PC-3 (cell line): ENCODE data around the gene KLHL6. TPM values are rescaled to one million over a fixed set of nuclear protein-coding genes. Genes with fewer than 3 reads are reported as not detected.
A peak's percentile ranks its signal among the peaks of the same experiment; 100 is the strongest.

ENCODE experiments used
- ATAC-seq: fragments of 200-7000 bp; cut with Tn5 transposase; 2 replicates; pipeline ENCODE4 v1.9.1; 2020; ENCODE audit warnings: mild to moderate bottlenecking, moderate library complexity
- Bru-seq: library from RNA; stranded (reverse); fragments of 400-500 nt; gene quantifications from one replicate; lab custom pipeline; 2021; lab: Mats Ljungman, UMichigan
- BruChase-seq, 2 experiments: library from RNA; stranded (reverse); fragments of 400-500 nt; gene quantifications; one replicate each; lab custom pipeline; 2021; lab: Mats Ljungman, UMichigan
- BruUV-seq: library from RNA; stranded (reverse); fragments of 400-500 nt; replicated peaks from 2 replicates; lab custom pipeline; 2021; lab: Mats Ljungman, UMichigan
- CTCF ChIA-PET: fragments of 300-600 bp; sonication (Branson Sonifier 250); formaldehyde crosslinking; loops from one replicate; lab custom pipeline; 2022; ENCODE audit warnings: antibody characterized with exemption; lab: Charles Lee
- POLR2A ChIA-PET: fragments of 300-600 bp; sonication (Branson Sonifier 250); formaldehyde crosslinking; loops from one replicate; lab custom pipeline; 2022; ENCODE audit warnings: antibody characterized with exemption; ENCODE audit not compliant: unreplicated experiment; lab: Charles Lee
- DNase-seq: peaks from one replicate; pipeline ENCODE4 v3.0.0-alpha.2; 2015
- H2AFZ ChIP-seq: fragments of 300-600 bp; sonication (generic); 2 replicates; pipeline ENCODE4 v1.6.0; 2016; ENCODE audit warnings: antibody characterized with exemption, low read length
- H3F3A ChIP-seq: fragments of 300-600 bp; sonication (generic); one replicate; pipeline ENCODE4 v1.6.0; 2017; ENCODE audit warnings: antibody characterized with exemption, low read length, control low read depth, mild to moderate bottlenecking; ENCODE audit not compliant: unreplicated experiment
- H3K27ac ChIP-seq: fragments of 300-600 bp; sonication (generic); 2 replicates; pipeline ENCODE4 v1.5.1; 2016; ENCODE audit warnings: mild to moderate bottlenecking, low read length
- H3K27me3 ChIP-seq: fragments of 300-600 bp; sonication (generic); 2 replicates; pipeline ENCODE4 v1.6.1; 2016; ENCODE audit warnings: low read length, mixed read lengths
- H3K36me3 ChIP-seq: fragments of 300-600 bp; sonication (generic); 2 replicates; pipeline ENCODE4 v1.6.1; 2016; ENCODE audit warnings: low read depth, mixed run types, low read length, mixed read lengths
- H3K4me1 ChIP-seq: fragments of 300-600 bp; sonication (generic); 2 replicates; pipeline ENCODE4 v1.5.1; 2016; ENCODE audit warnings: low read length; ENCODE audit not compliant: insufficient read depth
- H3K4me2 ChIP-seq: fragments of 300-600 bp; sonication (generic); 2 replicates; pipeline ENCODE4 v1.6.0; 2016; ENCODE audit warnings: low read length
- H3K4me3 ChIP-seq: fragments of 300-600 bp; sonication (generic); 2 replicates; pipeline ENCODE4 v1.5.1; 2016; ENCODE audit warnings: mild to moderate bottlenecking, low read length, mixed read lengths
- H3K79me2 ChIP-seq: fragments of 300-600 bp; sonication (generic); 2 replicates; pipeline ENCODE4 v1.6.1; 2017; ENCODE audit warnings: low read length, mixed read lengths
- H3K9ac ChIP-seq: fragments of 300-600 bp; sonication (generic); 2 replicates; pipeline ENCODE4 v1.6.0; 2016; ENCODE audit warnings: mild to moderate bottlenecking, low read length
- H3K9me2 ChIP-seq: fragments of 300-600 bp; sonication (generic); replicated peaks from 2 replicates; pipeline ENCODE4 v1.6.1; 2016; ENCODE audit warnings: mixed run types, low read length, mixed read lengths
- H3K9me3 ChIP-seq: fragments of 300-600 bp; sonication (generic); 2 replicates; pipeline ENCODE4 v1.6.1; 2016; ENCODE audit warnings: low read length, mixed read lengths
- H4K20me1 ChIP-seq: fragments of 300-600 bp; sonication (generic); 2 replicates; pipeline ENCODE4 v1.6.1; 2016; ENCODE audit warnings: low read length, mixed read lengths
- EZH2 ChIP-seq: fragments of 300-600 bp; sonication (generic); IDR thresholded peaks from one replicate; pipeline ENCODE4 v1.6.1; 2017; ENCODE audit warnings: antibody characterized with exemption, mild to moderate bottlenecking, low read length; ENCODE audit not compliant: unreplicated experiment
- EZH2phosphoT487 ChIP-seq: fragments of 300-600 bp; sonication (generic); IDR thresholded peaks from 2 replicates; pipeline ENCODE4 v1.6.1; 2018; ENCODE audit warnings: mild to moderate bottlenecking, antibody characterized with exemption, low read length, borderline replicate concordance
- intact Hi-C: fragments of 100-400 bp; cut with micrococcal nuclease; formaldehyde crosslinking; loops from 2 replicates; pipeline ENCODE4 v1.9.0; 2023
- long read RNA-seq: library from polyadenylated mRNA; unstranded; transcript quantifications from one replicate; pipeline ENCODE4 v2.0.0, GENCODE V29; 2021; ENCODE audit not compliant: unreplicated experiment
- total RNA-seq: library from RNA; depleted of rRNA; stranded (reverse); fragments of >200 nt; gene quantifications from 2 replicates; pipeline ENCODE4 v1.2.3, GENCODE V29; 2014; rRNA removed
- TF ChIP-seq, protein P1 (sequence below): fragments of 300-600 bp; sonication (generic); conservative IDR thresholded peaks from 2 replicates; pipeline ENCODE4 v1.5.1; 2017; ENCODE audit warnings: antibody characterized with exemption, low read depth, mild to moderate bottlenecking, low read length

KLHL6 gene, protein sequence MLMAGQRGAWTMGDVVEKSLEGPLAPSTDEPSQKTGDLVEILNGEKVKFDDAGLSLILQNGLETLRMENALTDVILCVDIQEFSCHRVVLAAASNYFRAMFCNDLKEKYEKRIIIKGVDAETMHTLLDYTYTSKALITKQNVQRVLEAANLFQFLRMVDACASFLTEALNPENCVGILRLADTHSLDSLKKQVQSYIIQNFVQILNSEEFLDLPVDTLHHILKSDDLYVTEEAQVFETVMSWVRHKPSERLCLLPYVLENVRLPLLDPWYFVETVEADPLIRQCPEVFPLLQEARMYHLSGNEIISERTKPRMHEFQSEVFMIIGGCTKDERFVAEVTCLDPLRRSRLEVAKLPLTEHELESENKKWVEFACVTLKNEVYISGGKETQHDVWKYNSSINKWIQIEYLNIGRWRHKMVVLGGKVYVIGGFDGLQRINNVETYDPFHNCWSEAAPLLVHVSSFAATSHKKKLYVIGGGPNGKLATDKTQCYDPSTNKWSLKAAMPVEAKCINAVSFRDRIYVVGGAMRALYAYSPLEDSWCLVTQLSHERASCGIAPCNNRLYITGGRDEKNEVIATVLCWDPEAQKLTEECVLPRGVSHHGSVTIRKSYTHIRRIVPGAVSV
- total RNA-seq, result not detected in 2 replicates
- Bru-seq, nascent RNA, result not detected
- BruChase-seq, experiment 1, labeled RNA remaining after a 6-hour chase, result percentile 3 among the genes with signal in this experiment
- BruChase-seq, experiment 2, labeled RNA remaining after a 2-hour chase, result percentile 6 among the genes with signal in this experiment
- long read RNA-seq, result 0 reads

DNA sequence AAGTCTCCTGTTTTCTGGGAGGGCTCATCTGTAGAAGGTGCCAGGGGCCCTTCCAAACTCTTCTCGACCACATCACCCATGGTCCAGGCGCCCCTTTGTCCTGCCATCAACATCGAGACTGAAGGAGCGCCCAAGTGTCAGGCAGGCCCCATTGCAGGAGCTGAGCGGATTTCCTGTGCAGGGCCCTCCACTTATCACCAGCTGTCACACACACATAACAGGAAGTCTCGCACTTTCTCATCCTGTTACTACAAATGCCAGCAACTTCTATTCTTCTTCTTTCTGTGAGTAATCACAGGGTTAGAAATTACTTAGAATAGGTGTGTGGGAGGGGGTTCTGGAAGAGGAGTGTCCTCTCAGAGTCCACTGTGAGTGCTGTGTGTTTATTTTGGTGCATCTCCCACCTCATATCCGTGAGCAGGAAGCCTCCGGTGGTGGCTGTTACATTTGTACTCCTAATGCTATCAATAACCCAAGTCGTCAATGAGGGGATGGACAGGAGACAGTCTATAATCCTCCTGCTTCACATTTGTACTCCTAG is at the start of gene KLHL6:
Gene KLHL6, minus strand, starts transcription at position 166 of the 541 bp plus-strand sequence. Its CDS starts 53 bp downstream, at position 113.
- no peak for DNase-seq
- no peak for ATAC-seq
- BruUV-seq, result no TSS peak
- TF ChIP-seq EZH2phosphoT487, result no peak
- TF ChIP-seq, protein P1, sequence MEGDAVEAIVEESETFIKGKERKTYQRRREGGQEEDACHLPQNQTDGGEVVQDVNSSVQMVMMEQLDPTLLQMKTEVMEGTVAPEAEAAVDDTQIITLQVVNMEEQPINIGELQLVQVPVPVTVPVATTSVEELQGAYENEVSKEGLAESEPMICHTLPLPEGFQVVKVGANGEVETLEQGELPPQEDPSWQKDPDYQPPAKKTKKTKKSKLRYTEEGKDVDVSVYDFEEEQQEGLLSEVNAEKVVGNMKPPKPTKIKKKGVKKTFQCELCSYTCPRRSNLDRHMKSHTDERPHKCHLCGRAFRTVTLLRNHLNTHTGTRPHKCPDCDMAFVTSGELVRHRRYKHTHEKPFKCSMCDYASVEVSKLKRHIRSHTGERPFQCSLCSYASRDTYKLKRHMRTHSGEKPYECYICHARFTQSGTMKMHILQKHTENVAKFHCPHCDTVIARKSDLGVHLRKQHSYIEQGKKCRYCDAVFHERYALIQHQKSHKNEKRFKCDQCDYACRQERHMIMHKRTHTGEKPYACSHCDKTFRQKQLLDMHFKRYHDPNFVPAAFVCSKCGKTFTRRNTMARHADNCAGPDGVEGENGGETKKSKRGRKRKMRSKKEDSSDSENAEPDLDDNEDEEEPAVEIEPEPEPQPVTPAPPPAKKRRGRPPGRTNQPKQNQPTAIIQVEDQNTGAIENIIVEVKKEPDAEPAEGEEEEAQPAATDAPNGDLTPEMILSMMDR, result no peak
- no peak for TF ChIP-seq EZH2
- ChIA-PET CTCF (no interaction called here), POLR2A (no interaction called here)
- Histone ChIP-seq H3K36me3 (no peaks in the 10 kb centered on the region), H3K9me2 (no peaks in the 10 kb centered on the region), H3K27me3 (no peaks in the 10 kb centered on the region), H2AFZ (no peak within 1 kb of the TSS), H3K4me1 (no peaks in the 10 kb centered on the region), H3F3A (no peaks in the 10 kb centered on the region), H4K20me1 (no peaks in the 10 kb centered on the region), H3K79me2 (no peaks in the 10 kb centered on the region), H3K4me2 (no peak within 1 kb of the TSS), H3K27ac (no peak within 1 kb of the TSS), H3K4me3 (no peak within 1 kb of the TSS), H3K9ac (no peak within 1 kb of the TSS), H3K9me3 (no peaks in the 10 kb centered on the region)
- intact Hi-C loops, result no loop called here

DNA sequence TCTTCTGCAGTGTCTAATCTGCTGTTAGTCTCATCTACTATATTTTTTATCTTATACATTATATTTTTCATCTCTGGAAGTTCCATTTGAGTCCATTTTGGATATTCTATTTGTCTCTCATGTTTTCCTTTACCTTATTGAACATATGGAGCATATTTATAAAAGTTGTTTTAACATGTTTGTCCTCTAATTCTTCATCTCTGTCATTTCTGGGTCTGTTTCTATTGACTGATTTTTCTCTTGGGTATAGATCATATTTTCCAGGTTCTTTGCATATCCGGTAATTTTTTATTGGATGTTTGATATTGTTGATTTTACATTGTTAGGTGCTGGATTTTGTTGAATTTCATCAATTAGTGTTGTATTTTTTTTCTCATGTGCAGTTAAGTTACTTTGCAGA is 42.5 kb upstream of the KLHL6 start:
- H3K9me2 ChIP-seq, result no peaks in the 10 kb centered on the region
- no peak overlapping the region for H3K9ac ChIP-seq
- no peaks in the 10 kb centered on the region for H3K79me2 ChIP-seq
- intact Hi-C loops, result no loop called here
- H3K27me3 ChIP-seq, result no peaks in the 10 kb centered on the region
- DNase-seq, result no peak
- TF ChIP-seq EZH2phosphoT487 (no peak), EZH2 (no peak)
- TF ChIP-seq, protein P1, result no peak
- no peak for ATAC-seq
- CTCF ChIA-PET, result no interaction called here
- no peak overlapping the region for H3K4me3 ChIP-seq
- H4K20me1 ChIP-seq, result no peaks in the 10 kb centered on the region
- 0 out of 2 replicates have a peak, but pooled peaks cover 12% of the 10 kb centered on the region for H3K9me3 ChIP-seq
- POLR2A ChIA-PET, result no interaction called here
- H3K36me3 ChIP-seq, result no peaks in the 10 kb centered on the region
- no peaks in the 10 kb centered on the region for H3F3A ChIP-seq
- no peak overlapping the region for H3K27ac ChIP-seq
- H3K4me1 ChIP-seq, result no peaks in the 10 kb centered on the region
- H3K4me2 ChIP-seq, result no peak overlapping the region
- H2AFZ ChIP-seq, result no peak overlapping the region
- BruUV-seq, result no TSS peak
